Measurements from ENCODE around the gene LMCD1. TPM values are rescaled to one million over a fixed set of nuclear protein-coding genes. Genes with fewer than 3 reads are reported as not detected.

Gene LMCD1
- total and polyA plus RNA-seq, 2 of the 8 experiments (the other 6 are each of a cell fraction or from before 2014, with no cell fraction given), result 12.3 to 26.5 TPM

GRCh38 chr3:8486434-8486833 is 15.2 kb upstream of the LMCD1 start (continued):
- TF ChIP-seq SRF (IDR thresholded peaks at IDR 0.05; ENCODE audit: low read depth, low read length), result no peak

Data from H1 (cell line).